Measurements from ENCODE around the gene BGLAP. TPM values are rescaled to one million over a fixed set of nuclear protein-coding genes. Genes with fewer than 3 reads are reported as not detected.

The BGLAP gene
- total RNA-seq, 1 donor from 2014 or later = 0.99 TPM

DNA sequence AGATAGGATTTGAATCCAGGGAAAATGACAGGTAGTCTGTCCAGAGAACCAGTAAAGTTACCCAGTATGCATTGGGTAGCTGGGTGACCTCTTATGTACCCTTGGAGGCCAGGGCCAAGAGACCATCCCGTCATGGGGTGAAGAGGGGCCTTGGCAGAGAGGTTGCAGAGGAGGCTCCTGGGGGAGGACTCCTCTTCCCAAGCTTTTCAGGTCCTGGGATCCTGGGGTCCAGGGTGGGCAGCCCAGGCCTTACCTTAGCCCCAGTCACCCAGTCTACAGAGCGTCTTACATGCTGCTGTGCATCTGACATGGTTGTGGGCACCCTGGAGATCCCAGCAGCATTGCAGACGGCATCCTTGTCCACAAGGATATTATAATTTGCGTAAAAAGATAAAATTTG lies 15.2 kb upstream of the BGLAP start:
- DNase-seq = no peak

DNA sequence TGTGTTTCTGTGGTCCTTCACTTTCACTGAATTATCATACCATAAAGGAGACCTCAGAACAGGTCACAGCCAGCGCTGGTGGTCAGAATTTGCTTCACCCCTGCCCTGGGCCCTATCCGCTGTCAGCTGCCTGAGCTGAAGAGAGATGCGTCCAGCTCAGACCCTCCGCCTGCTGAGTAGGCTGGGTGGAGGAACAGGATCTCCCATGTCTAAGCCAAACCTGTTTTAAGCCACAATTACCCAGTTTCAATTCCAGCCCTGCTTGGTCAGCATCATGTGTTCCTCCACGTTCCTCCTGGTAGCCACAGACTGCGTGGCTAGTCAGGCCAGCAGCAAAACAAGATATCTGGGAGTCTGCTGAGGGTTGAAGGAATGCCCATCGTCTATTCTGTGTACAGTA lies 13.5 kb upstream of the BGLAP start:
- DNase-seq = no peak

DNA sequence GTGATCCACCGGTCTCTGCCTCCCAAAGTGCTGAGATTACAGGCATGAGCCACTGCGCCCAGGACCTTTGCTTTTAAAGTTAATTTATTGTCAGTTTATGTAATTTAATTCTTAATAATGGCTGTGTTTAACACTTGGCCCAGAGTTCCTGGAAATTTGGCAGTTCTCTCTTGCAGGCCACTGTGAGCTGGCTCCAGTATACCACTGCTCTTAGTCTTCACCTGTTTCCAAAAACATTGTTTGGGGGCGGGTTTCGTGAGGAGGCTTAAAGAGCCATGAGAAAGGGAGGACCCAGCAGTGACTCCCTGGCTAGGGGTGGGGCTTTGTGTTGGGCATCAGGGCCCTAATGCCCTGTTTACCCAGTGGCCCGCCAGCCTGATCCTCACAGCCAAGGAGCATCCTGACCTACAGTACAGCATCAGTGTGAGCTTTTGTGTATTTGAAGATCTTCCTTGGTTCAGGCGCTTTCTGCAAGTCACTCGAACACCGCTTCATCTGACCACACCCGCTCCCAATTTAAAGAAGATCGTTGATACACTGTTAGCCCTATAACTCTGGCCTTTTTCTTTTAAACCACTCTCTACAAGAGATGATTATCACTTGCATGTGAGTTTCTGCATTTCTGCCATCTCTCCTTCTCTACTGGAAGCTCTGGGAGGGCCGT lies 12.0 kb upstream of the BGLAP start:
- no peak for DNase-seq

DNA sequence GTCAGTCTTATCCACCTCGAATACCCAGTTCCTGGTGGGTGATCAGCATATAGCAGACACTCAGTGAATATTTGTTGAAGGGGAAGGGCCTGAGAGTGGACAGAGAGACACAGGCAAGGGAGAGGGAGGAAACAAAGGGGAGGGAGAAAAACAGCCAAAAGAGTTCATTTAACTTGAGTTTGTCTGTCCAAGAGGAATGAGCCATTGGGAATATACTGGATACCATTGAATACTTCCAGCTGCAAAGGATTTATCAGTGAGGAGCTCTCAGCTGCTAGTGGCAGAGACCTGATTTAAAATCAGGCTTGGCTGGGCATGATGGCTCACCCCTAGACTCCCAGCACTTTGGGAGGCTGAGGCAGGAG lies 11.5 kb upstream of the BGLAP start:
- no peak for DNase-seq

DNA sequence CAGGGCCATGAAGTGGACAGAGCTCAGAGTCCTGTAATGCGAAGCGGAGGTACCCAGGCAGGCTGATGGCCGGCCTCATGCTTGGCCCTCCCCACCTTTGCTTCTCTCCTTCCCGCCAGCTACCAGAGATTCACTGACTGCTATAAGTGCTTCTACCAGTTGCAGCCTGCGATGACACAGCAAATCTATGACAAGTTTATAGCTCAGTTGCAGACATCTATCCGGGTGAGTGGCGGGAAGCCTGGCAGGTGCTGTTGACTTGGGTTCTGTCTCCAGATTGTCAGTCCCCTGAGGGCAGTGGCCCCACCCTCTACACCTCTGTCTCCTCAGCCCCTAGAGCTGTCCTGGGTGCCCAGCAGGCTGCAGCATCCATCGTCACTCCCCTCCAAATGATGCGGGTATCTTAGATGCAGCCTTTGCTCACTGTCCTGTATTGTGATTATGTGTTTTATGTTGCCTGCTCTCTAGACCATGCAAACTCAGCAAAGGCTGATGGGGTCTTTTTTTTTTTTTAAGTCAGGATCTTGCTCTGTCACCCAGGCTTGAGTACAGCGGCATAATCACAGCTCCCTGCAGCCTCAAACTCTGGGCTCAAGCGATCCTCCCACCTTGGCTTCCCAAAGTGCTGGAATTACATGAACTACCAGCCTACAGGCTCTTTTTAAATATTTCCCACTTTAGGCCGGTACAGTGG lies 9.6 kb upstream of the BGLAP start:
- DNase-seq = no peak

DNA sequence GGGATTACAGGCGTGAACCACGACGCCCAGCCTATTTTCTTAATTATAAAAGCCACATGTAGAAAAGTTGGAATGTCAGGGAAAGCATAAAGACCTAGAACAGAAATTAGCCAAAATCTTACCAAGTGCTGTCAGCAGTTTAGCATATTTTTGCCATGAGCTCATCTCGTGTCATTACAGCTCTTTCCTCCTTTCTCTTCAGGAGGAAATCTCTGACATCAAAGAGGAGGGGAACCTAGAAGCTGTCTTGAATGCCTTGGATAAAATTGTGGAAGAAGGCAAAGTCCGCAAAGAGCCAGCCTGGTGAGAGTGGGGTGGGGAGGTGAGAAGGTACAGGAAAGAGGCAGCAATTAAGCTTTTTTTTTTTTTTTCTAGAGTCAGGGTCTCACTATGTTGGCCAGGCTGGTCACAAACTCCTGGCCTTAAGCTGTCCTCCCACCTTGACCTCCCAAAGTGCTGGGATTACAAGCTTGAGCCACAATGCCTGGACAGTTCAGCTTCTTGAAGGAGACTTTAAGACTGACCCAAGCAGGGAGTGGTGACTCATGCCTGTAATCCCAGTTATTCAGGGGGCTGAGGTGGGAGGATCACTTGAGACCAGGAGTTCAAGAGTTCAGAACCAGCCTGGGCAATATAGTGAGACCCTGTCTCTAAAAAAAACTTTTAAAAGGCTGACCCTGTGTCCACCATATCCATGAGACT lies 8.4 kb upstream of the BGLAP start:
- no peak for DNase-seq

DNA sequence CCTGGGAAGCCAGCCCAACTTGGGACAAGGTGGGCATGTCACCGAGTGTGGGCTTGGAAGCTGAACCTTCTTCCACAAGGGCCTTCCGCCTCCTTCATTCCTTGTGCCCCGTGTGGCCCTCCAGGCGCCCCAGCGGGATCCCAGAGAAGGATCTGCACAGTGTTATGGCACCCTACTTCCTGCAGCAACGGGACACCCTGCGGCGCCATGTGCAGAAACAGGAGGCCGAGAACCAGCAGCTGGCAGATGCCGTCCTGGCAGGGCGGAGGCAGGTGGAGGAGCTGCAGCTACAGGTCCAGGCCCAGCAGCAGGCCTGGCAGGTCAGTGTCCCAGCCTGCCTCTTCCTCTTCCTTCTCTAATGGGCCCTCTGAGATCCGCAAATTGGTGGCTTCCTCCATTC lies 5.8 kb upstream of the BGLAP start:
- no peak for DNase-seq

DNA sequence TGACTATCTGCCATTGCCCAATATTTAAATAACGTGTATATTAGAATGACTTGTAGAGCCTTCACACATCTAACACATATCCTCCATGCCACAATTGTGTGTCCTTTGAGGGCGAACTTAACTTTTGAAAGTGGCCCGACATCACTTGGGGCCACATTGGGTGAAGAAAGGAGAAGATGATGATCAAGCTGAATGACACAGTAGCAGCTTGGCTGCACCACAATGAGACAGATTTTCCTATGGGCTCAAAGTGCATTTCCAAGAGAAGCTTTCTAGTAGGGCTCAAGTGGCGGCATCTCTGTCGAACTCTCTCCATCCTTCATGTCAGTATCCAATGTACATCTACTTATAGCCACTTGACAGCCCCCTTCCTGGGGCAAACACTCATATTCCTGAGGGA lies 3.7 kb upstream of the BGLAP start:
- no peak for DNase-seq

DNA sequence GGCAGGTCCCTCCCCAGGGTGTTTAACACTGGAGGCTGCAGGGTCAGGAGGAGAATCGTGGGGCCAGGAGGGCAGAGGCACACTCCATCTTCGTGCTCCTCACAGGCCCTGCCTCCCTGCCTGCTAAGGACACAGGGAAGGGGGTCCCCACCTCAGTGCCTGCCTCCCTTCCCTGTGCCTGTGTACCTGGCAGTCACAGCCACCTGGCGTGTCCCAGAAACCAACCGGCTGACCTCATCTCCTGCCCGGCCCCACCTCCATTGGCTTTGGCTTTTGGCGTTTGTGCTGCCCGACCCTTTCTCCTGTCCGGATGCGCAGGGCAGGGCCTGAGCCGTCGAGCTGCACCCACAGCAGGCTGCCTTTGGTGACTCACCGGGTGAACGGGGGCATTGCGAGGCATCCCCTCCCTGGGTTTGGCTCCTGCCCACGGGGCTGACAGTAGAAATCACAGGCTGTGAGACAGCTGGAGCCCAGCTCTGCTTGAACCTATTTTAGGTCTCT lies 623 bp upstream of the BGLAP start:
- no peak for DNase-seq

DNA sequence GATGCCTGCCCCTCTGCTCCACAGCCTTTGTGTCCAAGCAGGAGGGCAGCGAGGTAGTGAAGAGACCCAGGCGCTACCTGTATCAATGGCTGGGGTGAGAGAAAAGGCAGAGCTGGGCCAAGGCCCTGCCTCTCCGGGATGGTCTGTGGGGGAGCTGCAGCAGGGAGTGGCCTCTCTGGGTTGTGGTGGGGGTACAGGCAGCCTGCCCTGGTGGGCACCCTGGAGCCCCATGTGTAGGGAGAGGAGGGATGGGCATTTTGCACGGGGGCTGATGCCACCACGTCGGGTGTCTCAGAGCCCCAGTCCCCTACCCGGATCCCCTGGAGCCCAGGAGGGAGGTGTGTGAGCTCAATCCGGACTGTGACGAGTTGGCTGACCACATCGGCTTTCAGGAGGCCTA lies 754 bp downstream of the BGLAP start:
- no peak for DNase-seq

DNA sequence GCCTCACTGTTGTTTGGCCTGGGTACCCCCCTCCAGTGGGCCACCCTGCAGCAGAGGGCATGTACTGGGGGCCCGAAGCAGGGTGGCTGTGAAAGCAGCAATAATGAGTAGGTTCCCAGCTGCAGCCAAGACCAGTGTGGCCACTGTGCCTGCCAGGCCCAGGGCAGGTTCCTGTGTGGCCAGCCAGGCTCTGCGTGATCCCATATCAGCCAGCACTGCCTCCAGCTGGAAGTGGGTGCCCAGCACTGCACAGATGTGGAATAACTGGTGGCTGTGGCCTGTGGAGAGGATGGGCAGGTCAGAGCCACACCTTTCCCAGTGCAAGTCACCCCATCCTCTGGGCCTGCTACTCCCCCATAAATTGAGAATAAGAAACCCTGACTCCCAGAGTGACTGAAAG lies 2.1 kb downstream of the BGLAP start:
- DNase-seq = no peak

DNA sequence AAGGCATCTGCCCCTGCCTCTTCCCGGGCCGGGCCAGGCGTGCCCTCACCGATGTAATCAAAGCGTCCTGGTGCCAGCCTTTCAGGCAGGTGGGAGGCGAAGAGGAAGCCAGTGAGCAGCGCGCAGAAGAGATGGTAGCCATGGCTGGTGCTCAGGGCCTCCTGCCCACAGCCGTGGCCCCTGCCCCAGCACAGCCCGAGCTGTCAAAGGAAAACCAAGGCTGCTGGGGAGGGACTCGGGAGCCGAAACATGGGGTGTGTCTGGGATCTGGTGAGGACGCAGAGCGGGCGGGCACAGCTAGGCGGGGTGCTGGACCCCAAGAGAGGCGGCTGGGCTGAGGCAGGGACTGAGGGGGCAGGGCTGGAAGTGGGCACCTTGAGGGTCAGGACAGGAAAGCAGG lies 2.7 kb downstream of the BGLAP start:
- no peak for DNase-seq

DNA sequence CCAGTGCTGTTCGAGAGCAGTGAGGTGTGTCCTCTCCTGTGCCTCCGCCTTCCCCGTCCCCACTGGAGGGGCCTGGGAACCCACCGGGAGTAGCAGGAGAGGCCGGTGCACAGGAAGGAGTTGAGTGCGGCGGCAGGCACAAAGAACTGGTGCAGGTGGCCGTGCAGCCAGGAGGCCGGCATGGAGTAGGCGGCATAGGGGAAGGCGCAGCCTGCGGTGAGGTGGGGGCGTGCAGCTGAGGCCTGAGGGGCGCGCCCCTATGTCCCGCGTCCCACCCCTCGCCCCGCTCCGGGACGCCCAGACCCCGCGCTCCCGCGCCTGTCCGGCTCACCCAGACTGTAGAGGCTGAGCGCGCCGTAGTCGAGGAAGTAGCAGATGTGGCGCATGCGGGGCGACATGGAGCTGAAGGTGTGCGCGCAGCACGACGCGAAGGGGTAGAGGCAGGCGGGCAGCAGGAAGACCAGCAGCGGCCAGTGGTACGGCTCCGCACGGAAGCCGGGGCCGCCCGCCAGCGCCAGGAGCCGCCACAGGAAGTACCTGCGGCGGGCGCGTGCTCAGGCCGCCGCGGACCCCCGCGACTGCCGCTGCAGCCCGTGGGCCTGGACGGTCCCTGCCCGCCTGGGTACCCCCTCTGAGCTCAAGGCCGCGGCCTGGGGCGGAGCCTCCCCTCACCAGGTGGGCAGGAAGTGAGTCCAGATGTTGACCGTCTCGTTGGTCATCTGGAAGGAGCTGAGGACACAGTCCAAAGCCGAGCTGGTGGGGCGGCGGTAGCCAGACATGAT lies 3.7 kb downstream of the BGLAP start:
- no peak for DNase-seq

DNA sequence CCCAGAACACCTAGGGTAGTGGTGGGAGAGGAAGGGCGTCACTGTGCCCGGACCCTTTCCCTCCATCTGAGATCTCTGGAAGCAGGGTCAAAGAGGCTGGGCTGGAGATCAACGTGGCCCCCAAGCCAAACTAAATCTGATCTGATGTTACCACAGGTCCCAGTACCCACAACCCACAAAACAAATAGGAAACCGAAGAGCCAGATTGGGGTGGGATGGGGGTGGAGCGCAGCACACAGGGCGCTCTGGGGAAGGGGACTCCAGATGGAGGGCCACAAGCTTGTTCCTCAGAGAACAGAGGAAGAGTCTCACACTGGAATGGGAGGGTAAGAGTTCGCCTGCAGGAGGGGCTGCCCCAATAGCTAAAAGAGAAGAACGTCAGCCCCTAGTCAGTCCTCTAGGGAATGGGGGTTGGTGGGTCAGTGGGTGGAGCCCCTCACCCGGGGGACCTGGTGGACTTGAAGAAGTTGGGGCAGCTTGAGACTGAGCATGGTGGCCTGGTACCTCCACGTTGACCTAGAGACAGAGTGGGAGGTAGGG lies 4.3 kb downstream of the BGLAP start:
- DNase-seq = no peak

DNA sequence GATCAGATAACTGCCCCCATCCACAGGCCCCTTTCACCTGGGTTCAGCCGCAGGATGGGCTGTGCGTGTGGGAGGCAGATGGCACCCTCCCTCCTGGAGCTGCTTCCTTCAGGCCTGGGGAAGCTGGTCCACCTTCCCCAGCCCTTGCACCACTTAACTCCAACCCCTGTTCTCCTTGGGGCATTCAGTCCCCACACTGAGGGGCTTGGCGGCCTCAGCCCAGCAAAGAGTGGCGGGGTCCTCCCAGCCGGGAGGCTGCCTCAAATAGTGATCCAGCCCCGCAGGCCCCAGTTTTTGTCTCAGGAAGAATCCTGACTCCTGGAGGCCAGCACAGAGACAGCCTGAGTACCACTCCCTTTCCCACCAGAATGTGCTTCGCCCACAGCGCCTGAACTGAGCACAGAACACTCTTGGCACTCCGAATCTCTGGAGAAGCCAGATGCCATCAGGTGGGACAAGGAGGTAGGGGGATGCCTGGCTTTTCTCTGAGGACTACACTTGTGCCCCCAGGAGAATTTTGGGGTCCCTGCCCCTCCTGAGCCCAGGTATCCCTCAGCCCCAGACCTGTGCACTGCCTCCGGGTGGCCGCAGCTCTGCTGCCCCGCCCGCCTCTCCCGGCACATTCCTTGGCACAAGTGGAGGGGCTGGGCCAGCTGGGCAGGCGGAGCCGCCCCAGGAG lies 4.9 kb downstream of the BGLAP start:
- no peak for DNase-seq

DNA sequence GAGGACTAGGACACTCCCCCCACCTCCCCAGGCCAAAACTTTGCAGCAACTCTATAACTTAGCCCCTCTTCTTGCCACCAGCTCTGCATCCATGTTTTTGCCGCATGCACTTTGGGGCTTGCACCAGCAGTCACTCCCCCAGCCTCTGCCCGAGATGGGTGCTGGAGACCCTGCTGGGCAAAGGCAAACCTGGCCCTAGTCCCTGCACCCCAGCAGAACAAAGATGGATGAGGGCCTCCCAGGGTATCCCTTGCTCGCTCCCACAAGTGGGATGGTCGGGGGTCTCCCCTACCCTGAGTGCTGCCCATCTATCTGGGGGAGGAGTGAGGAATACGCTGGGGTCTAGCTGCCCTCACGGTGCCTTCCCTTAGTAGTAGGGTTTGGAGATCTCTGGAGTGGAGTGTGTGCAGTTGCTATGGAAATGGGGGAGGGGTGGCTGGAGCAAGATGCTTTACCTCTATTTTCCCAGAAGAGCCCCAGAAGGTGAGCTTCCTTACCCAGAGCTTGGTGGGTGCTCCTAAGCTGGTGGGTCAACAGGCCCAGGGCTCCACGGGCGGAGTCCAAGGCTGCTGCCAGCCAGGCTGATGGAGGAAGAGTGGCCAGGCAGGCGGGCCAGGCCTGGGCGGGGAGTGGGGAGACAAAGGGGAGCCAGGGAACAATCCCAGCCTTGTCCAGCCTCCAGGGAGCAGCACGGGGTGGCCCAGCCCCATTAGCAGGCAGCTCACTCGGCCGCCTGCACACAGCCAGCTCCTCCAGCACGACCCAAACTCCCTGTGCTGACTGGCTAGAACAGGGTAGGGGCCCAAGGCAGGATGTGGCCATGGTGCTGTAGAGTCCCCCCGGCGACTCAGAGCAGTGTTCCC lies 5.7 kb downstream of the BGLAP start, which contains the start of gene PAQR6:
PAQR6 (minus strand) TSS at position 597 of the 863 bp plus-strand sequence. CDS start 1,325 bp downstream, outside the sequence.
- no peak for DNase-seq

DNA sequence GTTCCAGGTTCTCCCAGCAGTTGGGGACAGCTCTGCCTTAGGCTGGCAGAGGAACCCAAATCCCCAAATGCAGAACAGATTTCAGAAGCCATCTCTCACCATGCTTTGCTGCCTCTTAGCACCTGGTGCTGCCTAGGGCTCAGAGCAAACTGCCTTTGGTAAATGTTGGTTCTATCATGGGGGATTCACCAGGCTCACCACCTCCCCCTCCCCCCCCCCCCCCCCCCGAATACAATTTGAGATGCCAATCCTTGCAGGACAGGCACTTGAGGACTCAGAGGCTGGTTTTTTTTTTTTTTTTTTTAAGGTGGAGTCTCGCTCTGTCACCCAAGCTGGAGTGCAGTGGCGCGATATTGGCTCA lies 6.3 kb downstream of the BGLAP start:
- no peak for DNase-seq

DNA sequence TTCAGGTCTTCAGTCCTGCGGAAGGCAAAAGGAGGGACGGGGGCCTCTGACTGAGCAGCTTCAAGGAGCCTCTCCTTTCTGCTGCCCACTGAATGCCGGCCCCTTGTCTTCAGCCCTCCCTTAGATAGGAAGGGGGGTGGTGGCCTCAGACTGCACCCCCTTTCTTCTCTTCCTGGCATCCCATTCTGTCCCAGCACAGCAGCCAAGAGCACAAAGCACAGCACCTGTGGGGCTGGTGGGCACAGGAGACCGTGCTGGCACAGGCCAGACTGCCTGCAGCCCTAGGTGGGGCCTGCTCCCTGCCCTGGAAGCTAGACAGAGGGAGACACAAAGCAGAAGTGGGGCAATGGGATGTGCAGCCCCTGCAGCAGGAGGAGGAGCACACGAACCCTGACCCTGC lies 7.6 kb downstream of the BGLAP start:
- no peak for DNase-seq

DNA sequence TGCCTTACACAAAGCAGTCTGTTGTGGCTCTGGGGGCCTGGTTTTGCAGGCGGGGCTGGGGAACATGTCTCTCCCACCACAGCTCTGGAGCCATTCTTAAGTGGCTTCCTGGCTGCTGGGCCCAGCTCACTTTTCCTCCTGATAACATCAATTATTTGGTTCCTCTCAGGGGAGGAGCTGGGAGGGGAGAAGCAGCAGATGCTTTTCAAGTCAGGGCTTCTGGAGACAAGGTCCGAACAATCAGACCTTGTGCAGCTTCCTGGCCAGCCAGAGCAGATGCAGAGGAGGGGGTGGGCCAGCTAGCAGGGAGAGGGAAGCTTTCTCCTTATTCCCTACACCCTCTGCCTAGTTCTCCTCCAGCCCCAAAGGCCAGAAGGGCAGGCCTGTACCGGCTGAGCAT lies 9.5 kb downstream of the BGLAP start:
- DNase-seq = no peak

DNA sequence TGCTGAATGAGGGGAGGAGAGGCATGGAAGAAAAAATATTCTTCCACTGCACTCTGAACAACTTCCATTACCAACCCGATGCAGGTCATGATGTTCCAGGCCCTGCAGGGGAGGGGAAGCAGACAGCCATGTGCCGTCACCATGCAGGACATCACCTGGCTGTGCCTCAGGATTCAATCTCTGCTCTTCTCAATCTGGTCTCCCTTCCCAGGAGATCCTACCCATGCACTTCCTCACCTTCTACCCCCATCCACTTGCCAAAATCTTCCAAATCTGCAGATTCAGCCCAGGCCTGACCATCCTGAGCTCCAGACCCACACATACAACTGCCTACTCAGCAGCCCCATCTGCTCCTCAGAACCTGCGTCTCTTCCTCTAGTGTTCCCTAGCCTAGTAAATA lies 11.7 kb downstream of the BGLAP start:
- DNase-seq = no peak

DNA sequence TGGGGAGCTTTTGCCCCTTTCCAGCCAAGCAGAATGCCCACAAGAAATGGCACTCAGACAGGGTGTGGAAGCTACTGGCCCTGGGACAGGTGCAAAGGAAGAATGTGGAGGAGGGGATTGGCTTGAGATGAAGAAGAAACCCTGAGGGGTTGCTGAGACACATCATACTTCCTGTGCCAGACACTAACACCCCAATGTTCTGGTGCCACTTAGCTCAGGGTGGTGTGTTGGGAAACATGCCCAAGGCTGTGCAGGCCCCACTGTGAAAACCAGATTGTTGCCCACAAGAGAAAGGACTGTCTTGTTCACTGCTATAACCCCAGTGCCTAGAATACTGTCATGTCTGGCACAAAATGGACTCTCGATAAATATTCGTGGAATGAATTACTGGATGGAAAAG lies 15.7 kb downstream of the BGLAP start:
- DNase-seq = no peak
